PC-3 (cell line): ENCODE data around the gene TMEM204. TPM values are rescaled to one million over a fixed set of nuclear protein-coding genes. Genes with fewer than 3 reads are reported as not detected.

Experiments
- ATAC-seq: fragments of 200-7000 bp; cut with Tn5 transposase; 2 replicates; pipeline ENCODE4 v1.9.1; 2020; ENCODE audit warnings: mild to moderate bottlenecking, moderate library complexity
- BruUV-seq: library from RNA; stranded (reverse); fragments of 400-500 nt; replicated peaks from 2 replicates; lab custom pipeline; 2021; lab: Mats Ljungman, UMichigan
- CTCF ChIA-PET: fragments of 300-600 bp; sonication (Branson Sonifier 250); formaldehyde crosslinking; loops from one replicate; lab custom pipeline; 2022; ENCODE audit warnings: antibody characterized with exemption; lab: Charles Lee
- POLR2A ChIA-PET: fragments of 300-600 bp; sonication (Branson Sonifier 250); formaldehyde crosslinking; loops from one replicate; lab custom pipeline; 2022; ENCODE audit warnings: antibody characterized with exemption; ENCODE audit not compliant: unreplicated experiment; lab: Charles Lee
- DNase-seq: peaks from one replicate; pipeline ENCODE4 v3.0.0-alpha.2; 2015
- H2AFZ ChIP-seq: fragments of 300-600 bp; sonication (generic); 2 replicates; pipeline ENCODE4 v1.6.0; 2016; ENCODE audit warnings: antibody characterized with exemption, low read length
- H3F3A ChIP-seq: fragments of 300-600 bp; sonication (generic); one replicate; pipeline ENCODE4 v1.6.0; 2017; ENCODE audit warnings: antibody characterized with exemption, low read length, control low read depth, mild to moderate bottlenecking; ENCODE audit not compliant: unreplicated experiment
- H3K27ac ChIP-seq: fragments of 300-600 bp; sonication (generic); 2 replicates; pipeline ENCODE4 v1.5.1; 2016; ENCODE audit warnings: mild to moderate bottlenecking, low read length
- H3K27me3 ChIP-seq: fragments of 300-600 bp; sonication (generic); 2 replicates; pipeline ENCODE4 v1.6.1; 2016; ENCODE audit warnings: low read length, mixed read lengths
- H3K36me3 ChIP-seq: fragments of 300-600 bp; sonication (generic); 2 replicates; pipeline ENCODE4 v1.6.1; 2016; ENCODE audit warnings: low read depth, mixed run types, low read length, mixed read lengths
- H3K4me1 ChIP-seq: fragments of 300-600 bp; sonication (generic); 2 replicates; pipeline ENCODE4 v1.5.1; 2016; ENCODE audit warnings: low read length; ENCODE audit not compliant: insufficient read depth
- H3K4me2 ChIP-seq: fragments of 300-600 bp; sonication (generic); 2 replicates; pipeline ENCODE4 v1.6.0; 2016; ENCODE audit warnings: low read length
- H3K4me3 ChIP-seq: fragments of 300-600 bp; sonication (generic); 2 replicates; pipeline ENCODE4 v1.5.1; 2016; ENCODE audit warnings: mild to moderate bottlenecking, low read length, mixed read lengths
- H3K79me2 ChIP-seq: fragments of 300-600 bp; sonication (generic); 2 replicates; pipeline ENCODE4 v1.6.1; 2017; ENCODE audit warnings: low read length, mixed read lengths
- H3K9ac ChIP-seq: fragments of 300-600 bp; sonication (generic); 2 replicates; pipeline ENCODE4 v1.6.0; 2016; ENCODE audit warnings: mild to moderate bottlenecking, low read length
- H3K9me2 ChIP-seq: fragments of 300-600 bp; sonication (generic); replicated peaks from 2 replicates; pipeline ENCODE4 v1.6.1; 2016; ENCODE audit warnings: mixed run types, low read length, mixed read lengths
- H3K9me3 ChIP-seq: fragments of 300-600 bp; sonication (generic); 2 replicates; pipeline ENCODE4 v1.6.1; 2016; ENCODE audit warnings: low read length, mixed read lengths
- H4K20me1 ChIP-seq: fragments of 300-600 bp; sonication (generic); 2 replicates; pipeline ENCODE4 v1.6.1; 2016; ENCODE audit warnings: low read length, mixed read lengths
- EZH2 ChIP-seq: fragments of 300-600 bp; sonication (generic); IDR thresholded peaks from one replicate; pipeline ENCODE4 v1.6.1; 2017; ENCODE audit warnings: antibody characterized with exemption, mild to moderate bottlenecking, low read length; ENCODE audit not compliant: unreplicated experiment
- EZH2phosphoT487 ChIP-seq: fragments of 300-600 bp; sonication (generic); IDR thresholded peaks from 2 replicates; pipeline ENCODE4 v1.6.1; 2018; ENCODE audit warnings: mild to moderate bottlenecking, antibody characterized with exemption, low read length, borderline replicate concordance
- intact Hi-C: fragments of 100-400 bp; cut with micrococcal nuclease; formaldehyde crosslinking; loops from 2 replicates; pipeline ENCODE4 v1.9.0; 2023
- total RNA-seq: library from RNA; depleted of rRNA; stranded (reverse); fragments of >200 nt; gene quantifications from 2 replicates; pipeline ENCODE4 v1.2.3, GENCODE V29; 2014
- TF ChIP-seq, protein P1 (sequence below): fragments of 300-600 bp; sonication (generic); conservative IDR thresholded peaks from 2 replicates; pipeline ENCODE4 v1.5.1; 2017; ENCODE audit warnings: antibody characterized with exemption, low read depth, mild to moderate bottlenecking, low read length

The TMEM204 gene
- total RNA-seq, 1 experiment from 2014 or later = not detected

GRCh38 chr16:1534021-1535020 lies 855 bp downstream of the TMEM204 start:
- no TSS peak for BruUV-seq
- no peaks in the 10 kb centered on the region for H3K9me3 ChIP-seq
- no peaks in the 10 kb centered on the region for H4K20me1 ChIP-seq
- H3F3A ChIP-seq = no peaks in the 10 kb centered on the region
- ATAC-seq (no peak), DNase-seq (no peak)
- no peaks in the 10 kb centered on the region for H3K4me1 ChIP-seq
- H3K4me3 ChIP-seq = no peak overlapping the region
- no peak overlapping the region for H2AFZ ChIP-seq
- CTCF ChIA-PET = no interaction called here
- intact Hi-C loops = no loop called here
- no peaks in the 10 kb centered on the region for H3K27me3 ChIP-seq
- no peaks in the 10 kb centered on the region for H3K79me2 ChIP-seq
- no peak overlapping the region for H3K27ac ChIP-seq
- H3K9ac ChIP-seq = no peak overlapping the region
- POLR2A ChIA-PET = no interaction called here
- no peak overlapping the region for H3K4me2 ChIP-seq
- no peak for TF ChIP-seq EZH2phosphoT487
- H3K36me3 ChIP-seq = no peaks in the 10 kb centered on the region
- no peaks in the 10 kb centered on the region for H3K9me2 ChIP-seq

GRCh38 chr16:1535391-1536291 lies 2.2 kb downstream of the TMEM204 start:
- Histone ChIP-seq H3K4me2 (no peak overlapping the region), H3K79me2 (no peaks in the 10 kb centered on the region), H3K27me3 (no peaks in the 10 kb centered on the region), H3K9ac (no peak overlapping the region), H3K36me3 (no peaks in the 10 kb centered on the region), H3K9me2 (no peaks in the 10 kb centered on the region), H3K4me3 (no peak overlapping the region), H4K20me1 (no peaks in the 10 kb centered on the region), H3K4me1 (no peaks in the 10 kb centered on the region), H3K9me3 (no peaks in the 10 kb centered on the region), H2AFZ (no peak overlapping the region), H3K27ac (no peak overlapping the region), H3F3A (no peaks in the 10 kb centered on the region)
- DNase-seq (no peak), ATAC-seq (no peak)
- intact Hi-C loops = no loop called here
- TF ChIP-seq, protein P1, sequence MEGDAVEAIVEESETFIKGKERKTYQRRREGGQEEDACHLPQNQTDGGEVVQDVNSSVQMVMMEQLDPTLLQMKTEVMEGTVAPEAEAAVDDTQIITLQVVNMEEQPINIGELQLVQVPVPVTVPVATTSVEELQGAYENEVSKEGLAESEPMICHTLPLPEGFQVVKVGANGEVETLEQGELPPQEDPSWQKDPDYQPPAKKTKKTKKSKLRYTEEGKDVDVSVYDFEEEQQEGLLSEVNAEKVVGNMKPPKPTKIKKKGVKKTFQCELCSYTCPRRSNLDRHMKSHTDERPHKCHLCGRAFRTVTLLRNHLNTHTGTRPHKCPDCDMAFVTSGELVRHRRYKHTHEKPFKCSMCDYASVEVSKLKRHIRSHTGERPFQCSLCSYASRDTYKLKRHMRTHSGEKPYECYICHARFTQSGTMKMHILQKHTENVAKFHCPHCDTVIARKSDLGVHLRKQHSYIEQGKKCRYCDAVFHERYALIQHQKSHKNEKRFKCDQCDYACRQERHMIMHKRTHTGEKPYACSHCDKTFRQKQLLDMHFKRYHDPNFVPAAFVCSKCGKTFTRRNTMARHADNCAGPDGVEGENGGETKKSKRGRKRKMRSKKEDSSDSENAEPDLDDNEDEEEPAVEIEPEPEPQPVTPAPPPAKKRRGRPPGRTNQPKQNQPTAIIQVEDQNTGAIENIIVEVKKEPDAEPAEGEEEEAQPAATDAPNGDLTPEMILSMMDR = no peak
- TF ChIP-seq EZH2phosphoT487 = no peak
- no peak for TF ChIP-seq EZH2
- BruUV-seq = no TSS peak
- ChIA-PET CTCF (no interaction called here), POLR2A (no interaction called here)

DNA sequence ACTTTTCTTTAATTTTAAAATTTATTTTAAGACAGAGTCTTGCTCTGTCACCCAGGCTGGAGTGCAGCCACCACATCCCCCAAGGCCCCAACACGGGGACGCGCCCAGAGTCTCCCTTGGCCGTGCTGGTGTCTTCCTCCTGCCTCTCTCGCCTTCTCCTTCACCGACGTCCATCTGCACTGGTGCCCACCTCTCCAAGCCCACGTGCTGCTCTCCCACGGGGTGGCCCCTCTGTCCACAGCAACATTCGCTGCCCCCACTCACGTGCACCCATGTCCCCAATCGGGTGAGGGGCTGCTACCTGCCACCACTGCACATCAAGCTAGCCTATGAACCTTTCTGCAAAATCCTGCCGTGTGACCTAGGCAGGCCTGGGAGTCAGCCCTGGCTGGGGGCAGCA lies 3.1 kb downstream of the TMEM204 start:
- CTCF ChIA-PET = no interaction called here
- DNase-seq (no peak), ATAC-seq (no peak)
- Histone ChIP-seq H3F3A (no peaks in the 10 kb centered on the region), H3K79me2 (no peaks in the 10 kb centered on the region), H3K27ac (no peak overlapping the region), H3K4me2 (no peak overlapping the region), H3K9me3 (no peaks in the 10 kb centered on the region), H3K36me3 (no peaks in the 10 kb centered on the region), H2AFZ (no peak overlapping the region), H3K9ac (no peak overlapping the region), H3K4me3 (no peak overlapping the region), H3K27me3 (no peaks in the 10 kb centered on the region), H4K20me1 (no peaks in the 10 kb centered on the region), H3K9me2 (no peaks in the 10 kb centered on the region), H3K4me1 (no peaks in the 10 kb centered on the region)
- no TSS peak for BruUV-seq
- no peak for TF ChIP-seq EZH2phosphoT487
- TF ChIP-seq, protein P1 = no peak
- no peak for TF ChIP-seq EZH2
- POLR2A ChIA-PET = no interaction called here
- intact Hi-C loops = no loop called here
